ENCODE results near the gene UMOD.

GRCh38 chr16:20300312-20301097 lies 52.0 kb downstream of the UMOD start:
- TF ChIP-seq POLR2A (IDR thresholded peaks at IDR 0.05; ENCODE audit: low read depth, low read length) (no peak), POLR2AphosphoS5 (IDR thresholded peaks at IDR 0.05; ENCODE audit: low read depth, low read length) (no peak), TAF1 (IDR thresholded peaks at IDR 0.05; ENCODE audit: borderline replicate concordance, low read depth, low read length) (no peak)
